B cell (primary cell): Measurements from ENCODE around the gene NDUFS5. TPM values are rescaled to one million over a fixed set of nuclear protein-coding genes. Genes with fewer than 3 reads are reported as not detected.

ENCODE experiments used
- ATAC-seq: fragments of 200-7000 bp; cut with Tn5 transposase; one replicate; pipeline ENCODE4 v1.10.0; 2021; ENCODE audit warnings: low read depth, mild to moderate bottlenecking, moderate number of reproducible peaks, moderate library complexity
- CTCF ChIA-PET: fragments of 350-600 bp; sonication (Branson Sonifier 250); formaldehyde crosslinking; loops from one replicate; lab custom pipeline; 2021; ENCODE audit warnings: antibody characterized with exemption, inconsistent platforms; lab: Charles Lee
- POLR2A ChIA-PET: fragments of 350-600 bp; sonication (Branson Sonifier 250); formaldehyde crosslinking; loops from one replicate; lab custom pipeline; 2021; ENCODE audit warnings: antibody characterized with exemption; lab: Charles Lee
- DNase-seq: peaks from one replicate; pipeline ENCODE4 v3.0.0; 2013
- H2AFZ ChIP-seq: 2 replicates; pipeline ENCODE4 v1.6.1; 2012; ENCODE audit warnings: mild to moderate bottlenecking, low read depth, low read length; ENCODE audit not compliant: insufficient read depth, poor library complexity, severe bottlenecking
- H3K27ac ChIP-seq, 2 donors: 1 replicate in 1 of 2; 2 replicates in 1 of 2; pipeline ENCODE4 v1.5.1; 2012 to 2013; ENCODE audit warnings: low read length in 2 of 2, mild to moderate bottlenecking in 2 of 2, moderate library complexity in 1 of 2
- H3K27me3 ChIP-seq, 4 experiments: fragments of 200-600 bp in 1 of 4; sonication (generic) in 1 of 4; replicated peaks in 1 of 4; 1 replicate in 2 of 4; 2 replicates in 2 of 4; pipeline versions ENCODE4 v1.6.1 to v1.7.0; 2013 to 2016; ENCODE audit warnings: low read length in 3 of 4, mild to moderate bottlenecking in 2 of 4, mixed read lengths in 1 of 4, moderate library complexity in 1 of 4; ENCODE audit not compliant: insufficient read depth in 4 of 4, control insufficient read depth in 3 of 4; ENCODE audit errors: control extremely low read depth in 1 of 4
- H3K36me3 ChIP-seq, 2 experiments: replicated peaks in 1 of 2; 1 replicate in 1 of 2; 2 replicates in 1 of 2; pipeline versions ENCODE4 v1.6.1 to v1.7.1; 2013; ENCODE audit warnings: low read length in 1 of 2; ENCODE audit not compliant: insufficient read depth in 2 of 2, control insufficient read depth in 1 of 2; ENCODE audit errors: control extremely low read depth in 1 of 2, extremely low read depth in 1 of 2
- H3K4me1 ChIP-seq, 2 donors: fragments of 200-600 bp in 1 of 2; sonication (generic) in 1 of 2; 1 replicate in 1 of 2; 2 replicates in 1 of 2; pipeline versions ENCODE4 v1.5.1 to v1.6.1; 2013 to 2017; ENCODE audit warnings: low read length in 2 of 2; ENCODE audit not compliant: control insufficient read depth in 2 of 2, insufficient read depth in 2 of 2
- H3K4me2 ChIP-seq: replicated peaks from 2 replicates; pipeline ENCODE3; 2012; ENCODE audit warnings: mild to moderate bottlenecking, low read depth, low read length; ENCODE audit not compliant: poor library complexity, severe bottlenecking
- H3K4me3 ChIP-seq, 5 experiments: fragments of 200-600 bp in 1 of 5; sonication (generic) in 1 of 5; 1 replicate in 3 of 5; 2 replicates in 2 of 5; pipeline versions ENCODE4 v1.5.1 to v1.7.0; 2011 to 2016; ENCODE audit warnings: low read length in 4 of 5, mild to moderate bottlenecking in 4 of 5, low read depth in 2 of 5, control low read depth in 1 of 5, moderate library complexity in 1 of 5; ENCODE audit not compliant: insufficient read depth in 1 of 5; ENCODE audit errors: control extremely low read depth in 1 of 5, extremely low read depth in 1 of 5
- H3K79me2 ChIP-seq: fragments of 200-600 bp; sonication (generic); one replicate; pipeline ENCODE4 v1.6.0; 2016; ENCODE audit warnings: low read length; ENCODE audit not compliant: control insufficient read depth, insufficient read depth
- H3K9ac ChIP-seq: fragments of 200-600 bp; sonication (generic); 2 replicates; pipeline ENCODE4 v1.6.1; 2017; ENCODE audit warnings: mild to moderate bottlenecking, low read length, moderate library complexity
- H3K9me3 ChIP-seq, 3 donors: one replicate each; pipeline versions ENCODE4 v1.6.1 to v1.7.1; 2013; ENCODE audit warnings: low read length in 2 of 3; ENCODE audit not compliant: control insufficient read depth in 2 of 3, insufficient read depth in 1 of 3; ENCODE audit errors: control extremely low read depth in 1 of 3
- H4K20me1 ChIP-seq: 2 replicates; pipeline ENCODE4 v1.6.0; 2012; ENCODE audit warnings: mild to moderate bottlenecking, low read length; ENCODE audit not compliant: insufficient read depth, control insufficient read depth, poor library complexity, severe bottlenecking
- H3K27ac Mint-ChIP-seq: one replicate; pipeline ENCODE4 v1.8.0; 2021; ENCODE audit warnings: mixed read lengths
- H3K27me3 Mint-ChIP-seq: one replicate; pipeline ENCODE4 v1.8.0; 2021; ENCODE audit warnings: mixed read lengths
- H3K4me1 Mint-ChIP-seq: one replicate; pipeline ENCODE4 v1.8.0; 2021; ENCODE audit warnings: mixed read lengths
- H3K4me3 Mint-ChIP-seq: one replicate; pipeline ENCODE4 v1.8.0; 2021; ENCODE audit warnings: mixed read lengths
- H3K9me3 Mint-ChIP-seq: one replicate; pipeline ENCODE4 v1.8.0; 2022; ENCODE audit warnings: mixed read lengths; ENCODE audit not compliant: insufficient read depth
- EZH2 ChIP-seq: IDR thresholded peaks from 2 replicates; pipeline ENCODE4 v1.6.1; 2012; ENCODE audit warnings: borderline replicate concordance, low read depth, mild to moderate bottlenecking, moderate library complexity, low read length; ENCODE audit not compliant: insufficient read depth, poor library complexity, severe bottlenecking
- WGBS: methylation state at CpG from one replicate; pipeline ENCODE4 v1.1.5; 2013; ENCODE audit warnings: missing lambda C conversion rate; ENCODE audit not compliant: insufficient coverage; 5-methylcytosine and 5-hydroxymethylcytosine counted together
- intact Hi-C: fragments of 100-400 bp; cut with micrococcal nuclease; formaldehyde crosslinking; loops from one replicate; pipeline ENCODE4 v1.10.0; 2022
- polyA plus RNA-seq: library from polyadenylated mRNA; depleted of rRNA; stranded (reverse); fragments of >200 nt; gene quantifications from 2 replicates; pipeline ENCODE4 v1.2.3, GENCODE V29; 2012
- total RNA-seq, 2 donors: library from RNA; stranded (reverse); fragments of 120-200 nt in 1 of 2; gene quantifications; 1 replicate in 1 of 2; 2 replicates in 1 of 2; pipeline versions ENCODE4 v1.2.3 to v1.2.4, GENCODE V29; 2013 to 2022
- TF ChIP-seq, protein P1 (sequence below): fragments of 200-600 bp; IDR thresholded peaks from one replicate; pipeline ENCODE4 v1.8.0; 2022; ENCODE audit warnings: antibody characterized with exemption, mild to moderate bottlenecking

The NDUFS5 gene
- total and polyA plus RNA-seq, 2 donors (not counting 1 experiment from before 2014, with no cell fraction given) = 55.8 to 85.5 TPM

DNA sequence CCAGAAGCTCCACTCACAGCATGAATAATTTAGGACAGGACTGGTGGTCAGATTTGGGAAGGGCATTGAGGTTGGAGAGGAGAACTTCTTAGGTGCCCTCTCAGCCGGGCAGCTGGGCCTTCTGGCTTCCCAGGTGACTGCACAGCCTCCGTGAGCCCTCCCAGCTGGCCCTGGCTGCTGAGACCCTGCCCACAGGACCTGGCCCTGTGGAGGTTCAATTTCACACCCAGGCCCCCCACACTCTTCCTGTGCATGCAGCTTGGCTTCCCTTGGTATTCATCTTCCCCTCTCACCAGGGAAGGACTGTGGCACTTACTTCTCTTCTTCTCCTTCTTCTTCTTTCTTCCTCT lies 50.6 kb downstream of the NDUFS5 start:
- H3K4me2 ChIP-seq = no peak overlapping the region
- H3K27me3 Mint-ChIP-seq = peaks cover 10% of the 10 kb centered on the region

DNA sequence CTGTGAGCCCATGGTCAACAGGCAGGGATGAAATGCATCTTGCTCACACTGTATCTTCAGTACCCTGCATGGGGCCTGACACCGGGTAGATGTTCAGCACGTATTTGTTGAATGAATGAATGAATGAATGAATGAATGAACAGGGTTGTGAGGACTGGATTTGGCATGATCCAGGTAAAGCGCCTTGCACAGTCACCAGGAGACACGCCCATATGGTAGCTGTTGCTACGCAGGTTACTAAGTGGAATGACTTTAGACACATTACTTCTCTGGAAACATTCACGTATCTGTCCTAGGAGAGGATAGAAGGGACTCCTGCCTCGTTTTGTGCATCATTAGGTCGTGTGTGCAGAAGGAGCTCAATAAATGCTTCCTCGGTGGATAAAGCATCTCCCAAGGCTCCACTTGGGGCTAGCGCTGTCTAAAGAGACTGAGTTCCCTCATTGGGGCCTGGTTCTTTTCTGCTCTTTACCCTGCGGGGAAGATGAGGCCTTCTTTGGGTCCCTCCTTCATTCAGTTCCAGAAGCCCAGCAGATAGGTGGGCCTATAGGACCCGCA lies 54.2 kb downstream of the NDUFS5 start:
- H3K9ac ChIP-seq = no peak overlapping the region
- WGBS = 87% methylated on average over 10 of the region's 12 CpGs
- peaks cover 0 to 30% (median 26%) of the 10 kb centered on the region in 4 experiments for H3K27me3 ChIP-seq
- no peaks in the 10 kb centered on the region for H3K36me3 ChIP-seq
- H4K20me1 ChIP-seq = no peaks in the 10 kb centered on the region
- ChIA-PET CTCF (interaction anchor here (1.3 kb wide), 1 partner anchor 111 kb away, joined by 4 read pairs; no protein-coding TSS in a partner anchor), POLR2A (no interaction called here)
- H3K27me3 Mint-ChIP-seq = peaks cover 31% of the 10 kb centered on the region
- DNase-seq (no peak), ATAC-seq (no peak)
- intact Hi-C loops = no loop called here
- H3K27ac ChIP-seq = no peak overlapping the region
- peaks cover 0 to 5% (median 0%) of the 10 kb centered on the region in 3 donors for H3K9me3 ChIP-seq
- H3K4me1 ChIP-seq = peaks cover 6 to 13% of the 10 kb centered on the region in 2 donors
- H3K4me2 ChIP-seq = peak overlapping the region; percentile 81
- H3K4me3 ChIP-seq = no peak overlapping the region
- peak overlapping the region; percentile 75 for H3K4me3 Mint-ChIP-seq
- no peak overlapping the region for H3K27ac Mint-ChIP-seq
- no peaks in the 10 kb centered on the region for H3K79me2 ChIP-seq
- peak overlapping the region; percentile 39 for H2AFZ ChIP-seq
- no peaks in the 10 kb centered on the region for H3K9me3 Mint-ChIP-seq
- TF ChIP-seq EZH2 = no peak
- TF ChIP-seq, protein P1, sequence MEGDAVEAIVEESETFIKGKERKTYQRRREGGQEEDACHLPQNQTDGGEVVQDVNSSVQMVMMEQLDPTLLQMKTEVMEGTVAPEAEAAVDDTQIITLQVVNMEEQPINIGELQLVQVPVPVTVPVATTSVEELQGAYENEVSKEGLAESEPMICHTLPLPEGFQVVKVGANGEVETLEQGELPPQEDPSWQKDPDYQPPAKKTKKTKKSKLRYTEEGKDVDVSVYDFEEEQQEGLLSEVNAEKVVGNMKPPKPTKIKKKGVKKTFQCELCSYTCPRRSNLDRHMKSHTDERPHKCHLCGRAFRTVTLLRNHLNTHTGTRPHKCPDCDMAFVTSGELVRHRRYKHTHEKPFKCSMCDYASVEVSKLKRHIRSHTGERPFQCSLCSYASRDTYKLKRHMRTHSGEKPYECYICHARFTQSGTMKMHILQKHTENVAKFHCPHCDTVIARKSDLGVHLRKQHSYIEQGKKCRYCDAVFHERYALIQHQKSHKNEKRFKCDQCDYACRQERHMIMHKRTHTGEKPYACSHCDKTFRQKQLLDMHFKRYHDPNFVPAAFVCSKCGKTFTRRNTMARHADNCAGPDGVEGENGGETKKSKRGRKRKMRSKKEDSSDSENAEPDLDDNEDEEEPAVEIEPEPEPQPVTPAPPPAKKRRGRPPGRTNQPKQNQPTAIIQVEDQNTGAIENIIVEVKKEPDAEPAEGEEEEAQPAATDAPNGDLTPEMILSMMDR = no peak
- H3K4me1 Mint-ChIP-seq = peaks cover 13% of the 10 kb centered on the region

More for the DNA sequence above, 50.6 kb downstream of the NDUFS5 start:
- no peak overlapping the region for H3K9ac ChIP-seq
- Mint-ChIP-seq H3K27ac (no peak overlapping the region), H3K9me3 (peaks cover 1% of the 10 kb centered on the region), H3K4me1 (peaks cover 8% of the 10 kb centered on the region), H3K4me3 (no peak overlapping the region)
- no peak for DNase-seq
- 67% methylated on average over 2 of the region's 2 CpGs for WGBS
- ATAC-seq = no peak
- CTCF ChIA-PET = interaction anchor here (0.6 kb wide), 1 partner anchor 14 kb away, joined by 3 read pairs; no protein-coding TSS in a partner anchor
- TF ChIP-seq EZH2 = no peak
- TF ChIP-seq, protein P1 = no peak
- peaks cover 6% of the 10 kb centered on the region in 2 donors for H3K4me1 ChIP-seq
- no peak overlapping the region for H3K4me3 ChIP-seq
- H2AFZ ChIP-seq = no peak overlapping the region
- H3K36me3 ChIP-seq = no peaks in the 10 kb centered on the region
- POLR2A ChIA-PET = no interaction called here
- intact Hi-C loops = no loop called here
- peaks cover 0 to 13% (median 3%) of the 10 kb centered on the region in 3 donors for H3K9me3 ChIP-seq
- H3K27me3 ChIP-seq = peaks cover 0 to 12% (median 9%) of the 10 kb centered on the region in 4 experiments
- H3K79me2 ChIP-seq = no peaks in the 10 kb centered on the region
- no peak overlapping the region for H3K27ac ChIP-seq
- no peaks in the 10 kb centered on the region for H4K20me1 ChIP-seq
